ENCODE measurements around the gene OSBPL10. TPM values are rescaled to one million over a fixed set of nuclear protein-coding genes. Genes with fewer than 3 reads are reported as not detected.

Gene OSBPL10
- total and polyA plus RNA-seq, 2 of the 8 experiments (the other 6 are each of a cell fraction or from before 2014, with no cell fraction given) = 26.2 to 86.7 TPM

GRCh38 chr3:31977736-31978135 lies 3.3 kb downstream of the OSBPL10 start:
- ChIA-PET CTCF (ENCODE audit: partially characterized antibody) (no interaction called here), POLR2A (ENCODE audit: partially characterized antibody) (no interaction called here)
- Histone ChIP-seq H3K27me3 (replicated peaks in 1 of 4; ENCODE audit: control insufficient read depth in 3 of 4, extremely low read depth in 1 of 4, insufficient read depth in 3 of 4, low read length in 3 of 4) (no peaks in the 10 kb centered on the region), H2BK5ac (ENCODE audit: low read depth, low read length) (no peak overlapping the region), H3K4ac (replicated peaks; ENCODE audit: insufficient read length, low read depth, low read length) (no peak overlapping the region), H3K4me2 (ENCODE audit: insufficient read depth in 1 of 2, low read depth in 2 of 2, low read length in 2 of 2) (no peak overlapping the region), H4K5ac (ENCODE audit: insufficient read length, low read depth, low read length) (no peak overlapping the region), H3K23ac (ENCODE audit: insufficient read length) (no peak overlapping the region), H3K56ac (replicated peaks; ENCODE audit: insufficient read length, low read depth, low read length) (no peak overlapping the region), H3K14ac (ENCODE audit: insufficient read length) (no peak overlapping the region), H2BK20ac (ENCODE audit: low read length) (no peak overlapping the region), H4K8ac (ENCODE audit: extremely low read depth, insufficient read depth, low read length) (no peak overlapping the region), H4K20me1 (replicated peaks in 1 of 2; ENCODE audit: control insufficient read depth in 1 of 2, insufficient read depth in 2 of 2, low read length in 2 of 2) (no peaks in the 10 kb centered on the region), H2AFZ (ENCODE audit: low read length) (no peak overlapping the region), H3K18ac (ENCODE audit: extremely low read depth, low read length) (no peak overlapping the region), H3K79me1 (ENCODE audit: low read depth, low read length) (peaks cover 11% of the 10 kb centered on the region), H4K91ac (replicated peaks; ENCODE audit: insufficient read length, low read length) (no peak overlapping the region), H3K9ac (replicated peaks in 1 of 4; ENCODE audit: extremely low read depth in 1 of 4, low read depth in 3 of 4, low read length in 3 of 4) (no peak overlapping the region), H3K36me3 (ENCODE audit: control insufficient read depth in 2 of 4, insufficient read depth in 4 of 4, low read length in 3 of 4) (peaks cover 0 to 5% (median 0%) of the 10 kb centered on the region in 4 experiments; a peak in 2 of 8 replicates), H3K23me2 (ENCODE audit: low read depth, low read length) (peaks cover 4% of the 10 kb centered on the region), H2AK5ac (ENCODE audit: low read depth, low read length) (no peak overlapping the region), H3K79me2 (ENCODE audit: control insufficient read depth in 1 of 2, insufficient read depth in 2 of 2, low read length in 2 of 2) (peaks cover 37 to 75% of the 10 kb centered on the region in 2 experiments), H3K9me3 (ENCODE audit: insufficient read depth in 2 of 2, low read depth in 1 of 2, low read length in 1 of 2) (no peaks in the 10 kb centered on the region), H3K4me1 (replicated peaks in 1 of 4; ENCODE audit: control insufficient read depth in 3 of 4, insufficient read depth in 4 of 4, low read length in 3 of 4) (peaks cover 1 to 14% (median 3%) of the 10 kb centered on the region in 4 experiments; a peak in 4 of 7 replicates), H3K4me3 (ENCODE audit: extremely low read depth in 1 of 4, insufficient read depth in 2 of 4, low read depth in 3 of 4, low read length in 4 of 4) (no peak overlapping the region), H3K27ac (ENCODE audit: low read depth, low read length) (no peak overlapping the region), H2BK120ac (replicated peaks; ENCODE audit: low read depth, low read length) (no peak overlapping the region), H2BK15ac (ENCODE audit: low read length) (no peak overlapping the region), H2BK12ac (ENCODE audit: low read depth, low read length) (no peak overlapping the region)
- 89% methylated on average over 2 of the region's 2 CpGs; no CpG with 5 or more reads in 1 of the 2 experiments for WGBS, 2 experiments (ENCODE audit: extremely low coverage in 1 of 2, insufficient coverage in 1 of 2, insufficient read length in 1 of 2, insufficient replicate concordance in 2 of 2, low coverage in 1 of 2, low lambda C conversion rate in 2 of 2, missing lambda C conversion rate in 1 of 2)
- DNase-seq (ENCODE audit: low read depth in 1 of 2, low spot score in 2 of 2) = no peak
- no peak for FAIRE-seq
- TF ChIP-seq SIX5 (IDR thresholded peaks at IDR 0.05; ENCODE audit: low read depth, low read length) (no peak), TBP (IDR thresholded peaks at IDR 0.05; ENCODE audit: low read depth, low read length) (no peak), TAF1 (IDR thresholded peaks at IDR 0.05; ENCODE audit: low read depth, low read length) (no peak), SP1 (IDR thresholded peaks at IDR 0.05; ENCODE audit: low read depth, low read length) (no peak), BACH1 (IDR thresholded peaks at IDR 0.05; ENCODE audit: low read length) (no peak), TAF7 (optimal IDR thresholded peaks at IDR 0.05; ENCODE audit: borderline replicate concordance, low read depth, low read length) (no peak), POLR2A (IDR thresholded peaks at IDR 0.05; ENCODE audit: control extremely low read depth in 1 of 2, low read depth in 2 of 2, low read length in 2 of 2) (no peak)
- TF ChIP-seq, protein P1, sequence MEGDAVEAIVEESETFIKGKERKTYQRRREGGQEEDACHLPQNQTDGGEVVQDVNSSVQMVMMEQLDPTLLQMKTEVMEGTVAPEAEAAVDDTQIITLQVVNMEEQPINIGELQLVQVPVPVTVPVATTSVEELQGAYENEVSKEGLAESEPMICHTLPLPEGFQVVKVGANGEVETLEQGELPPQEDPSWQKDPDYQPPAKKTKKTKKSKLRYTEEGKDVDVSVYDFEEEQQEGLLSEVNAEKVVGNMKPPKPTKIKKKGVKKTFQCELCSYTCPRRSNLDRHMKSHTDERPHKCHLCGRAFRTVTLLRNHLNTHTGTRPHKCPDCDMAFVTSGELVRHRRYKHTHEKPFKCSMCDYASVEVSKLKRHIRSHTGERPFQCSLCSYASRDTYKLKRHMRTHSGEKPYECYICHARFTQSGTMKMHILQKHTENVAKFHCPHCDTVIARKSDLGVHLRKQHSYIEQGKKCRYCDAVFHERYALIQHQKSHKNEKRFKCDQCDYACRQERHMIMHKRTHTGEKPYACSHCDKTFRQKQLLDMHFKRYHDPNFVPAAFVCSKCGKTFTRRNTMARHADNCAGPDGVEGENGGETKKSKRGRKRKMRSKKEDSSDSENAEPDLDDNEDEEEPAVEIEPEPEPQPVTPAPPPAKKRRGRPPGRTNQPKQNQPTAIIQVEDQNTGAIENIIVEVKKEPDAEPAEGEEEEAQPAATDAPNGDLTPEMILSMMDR (IDR thresholded peaks at IDR 0.05; ENCODE audit: control extremely low read depth in 1 of 3, insufficient read depth in 1 of 3, low read depth in 1 of 3, low read length in 3 of 3) = no peak
